ENCODE data around the gene RFC3. TPM values are rescaled to one million over a fixed set of nuclear protein-coding genes. Genes with fewer than 3 reads are reported as not detected.
"Not testable (repeated sequence)": the region's sequence is repeated elsewhere in the genome, so short reads cannot be mapped to it uniquely, and the experiment has no call there.

The RFC3 gene, protein sequence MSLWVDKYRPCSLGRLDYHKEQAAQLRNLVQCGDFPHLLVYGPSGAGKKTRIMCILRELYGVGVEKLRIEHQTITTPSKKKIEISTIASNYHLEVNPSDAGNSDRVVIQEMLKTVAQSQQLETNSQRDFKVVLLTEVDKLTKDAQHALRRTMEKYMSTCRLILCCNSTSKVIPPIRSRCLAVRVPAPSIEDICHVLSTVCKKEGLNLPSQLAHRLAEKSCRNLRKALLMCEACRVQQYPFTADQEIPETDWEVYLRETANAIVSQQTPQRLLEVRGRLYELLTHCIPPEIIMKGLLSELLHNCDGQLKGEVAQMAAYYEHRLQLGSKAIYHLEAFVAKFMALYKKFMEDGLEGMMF
- 47.1 TPM for polyA plus RNA-seq (2013, experiment 1 of 4)
- 63.9 TPM for polyA plus RNA-seq (2013, experiment 2 of 4)
- polyA plus RNA-seq (2013, experiment 3 of 4) = 38.7 TPM
- 40.2 TPM for polyA plus RNA-seq (2013, experiment 4 of 4)

DNA sequence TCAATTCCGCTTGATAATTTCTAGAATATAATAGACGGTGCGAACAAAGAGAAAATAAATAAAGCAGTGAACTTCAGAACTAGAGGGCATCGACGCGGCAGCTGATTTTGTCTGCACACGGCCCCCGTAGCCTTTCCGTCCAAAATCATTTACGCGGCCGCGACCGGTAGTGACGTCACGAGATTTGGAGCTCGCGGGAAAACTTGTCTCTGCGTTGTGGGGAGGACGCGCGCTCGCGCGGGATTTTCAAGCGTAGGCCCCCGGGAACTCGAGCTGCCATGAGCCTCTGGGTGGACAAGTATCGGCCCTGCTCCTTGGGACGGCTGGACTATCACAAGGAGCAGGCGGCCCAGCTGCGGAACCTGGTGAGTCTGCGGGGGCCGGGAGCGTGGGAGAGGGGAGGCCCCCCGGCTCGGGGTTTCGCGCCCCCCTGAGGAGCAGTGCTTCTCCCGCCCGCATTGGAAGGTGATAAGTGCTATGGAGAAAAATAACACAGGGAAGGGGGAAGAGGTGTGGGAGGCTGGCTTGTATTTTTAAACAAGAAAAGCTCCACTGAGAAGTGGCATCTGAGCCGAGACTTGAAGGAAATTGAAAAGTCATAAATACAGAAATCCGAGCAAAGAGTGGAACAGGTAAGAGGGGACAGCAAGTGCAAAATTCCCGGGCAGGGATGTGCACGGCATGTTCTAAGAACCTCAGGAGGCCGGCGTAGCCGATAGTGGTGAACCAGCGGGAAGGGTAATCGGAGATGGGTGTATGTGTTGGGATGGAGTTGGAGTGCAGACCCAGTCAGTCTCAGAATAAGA is at the start of gene RFC3:
Gene RFC3 (plus strand): TSS at position 249 of the 806 bp plus-strand sequence. CDS start 30 bp downstream, at position 279.
- H3K27ac ChIP-seq (ENCODE audit: insufficient read depth, low read depth, low read length, poor library complexity, severe bottlenecking) = peak within 1 kb of the TSS; percentile 83
- H3K4me1 ChIP-seq (ENCODE audit: control insufficient read depth, insufficient read depth, low read length) = no peaks in the 10 kb centered on the region
- 1% methylated on average over 50 of the region's 50 CpGs for WGBS, 2 experiments
- no peaks in the 10 kb centered on the region for H3K9me3 ChIP-seq (ENCODE audit: control insufficient read depth, low read length)
- H3K4me3 ChIP-seq (ENCODE audit: insufficient read depth, low read depth, low read length) = peak within 1 kb of the TSS; percentile 92
- peaks cover 13% of the 10 kb centered on the region for H3K27me3 ChIP-seq (ENCODE audit: control insufficient read depth, insufficient read depth, low read length, poor library complexity, severe bottlenecking)
- H3K36me3 ChIP-seq (ENCODE audit: control insufficient read depth, insufficient read depth, low read length) = no peaks in the 10 kb centered on the region

DNA sequence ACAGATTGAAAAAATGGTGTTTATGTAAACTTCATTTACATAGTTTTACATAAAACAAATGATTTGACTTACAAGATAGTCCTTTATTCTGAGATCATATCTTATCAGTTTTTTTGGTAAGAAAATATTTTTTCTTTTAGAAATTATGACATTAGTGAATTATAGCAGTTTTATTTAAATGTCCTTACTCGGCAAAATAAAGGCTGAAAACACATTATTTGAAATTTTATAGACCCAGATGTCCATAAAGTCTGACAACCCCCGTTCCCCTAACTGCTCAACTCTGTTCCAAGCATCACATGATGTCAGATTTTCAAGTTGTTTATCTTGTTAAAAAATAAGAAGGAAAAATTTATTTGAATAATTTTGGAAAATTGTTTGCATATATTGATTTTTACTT is 46.7 kb upstream of the RFC3 start:
- WGBS, 2 experiments = 44 to 50% methylated on average over 2 of the region's 2 CpGs
- Histone ChIP-seq H3K4me1 (ENCODE audit: control insufficient read depth, insufficient read depth, low read length) (peaks cover 7% of the 10 kb centered on the region), H3K9me3 (ENCODE audit: control insufficient read depth, low read length) (no peaks in the 10 kb centered on the region), H3K27me3 (ENCODE audit: control insufficient read depth, insufficient read depth, low read length, poor library complexity, severe bottlenecking) (no peaks in the 10 kb centered on the region), H3K36me3 (ENCODE audit: control insufficient read depth, insufficient read depth, low read length) (no peaks in the 10 kb centered on the region), H3K27ac (ENCODE audit: insufficient read depth, low read depth, low read length, poor library complexity, severe bottlenecking) (no peak overlapping the region), H3K4me3 (ENCODE audit: insufficient read depth, low read depth, low read length) (no peak overlapping the region)

DNA sequence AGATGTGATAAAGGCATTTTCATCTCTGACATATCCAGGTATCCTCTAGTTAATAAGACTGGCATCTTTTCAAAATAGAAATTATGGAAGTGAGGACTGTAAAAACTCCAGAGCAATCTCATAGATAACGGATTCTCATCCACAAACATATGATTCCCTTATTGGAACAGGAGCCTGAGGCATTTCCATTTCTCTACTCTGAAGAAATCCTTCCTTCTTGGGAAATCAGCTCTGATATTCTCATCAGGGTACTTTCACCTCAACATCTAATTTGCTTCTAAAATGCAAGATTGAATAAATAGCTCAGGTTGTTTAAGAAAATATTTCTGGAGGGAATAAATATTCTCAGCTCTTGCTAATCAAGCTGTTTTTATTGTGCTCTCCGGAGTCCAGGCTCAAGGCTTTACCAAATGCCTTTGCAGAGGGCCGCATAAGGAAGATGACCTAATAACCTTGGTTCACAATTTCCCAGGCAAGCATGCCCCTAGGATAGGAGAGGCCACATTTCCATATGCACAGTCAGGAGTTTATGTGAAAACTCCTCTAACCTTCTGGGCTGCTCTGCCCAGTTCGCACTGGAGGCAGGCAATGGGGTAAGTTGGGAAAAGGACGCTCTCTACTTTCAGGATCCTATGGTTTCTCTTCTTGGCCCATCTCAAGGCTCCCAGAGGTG is 44.0 kb upstream of the RFC3 start:
- H3K4me3 ChIP-seq (ENCODE audit: insufficient read depth, low read depth, low read length) = no peak overlapping the region
- H3K27me3 ChIP-seq (ENCODE audit: control insufficient read depth, insufficient read depth, low read length, poor library complexity, severe bottlenecking) = no peaks in the 10 kb centered on the region
- no peak overlapping the region for H3K27ac ChIP-seq (ENCODE audit: insufficient read depth, low read depth, low read length, poor library complexity, severe bottlenecking)
- no peaks in the 10 kb centered on the region for H3K36me3 ChIP-seq (ENCODE audit: control insufficient read depth, insufficient read depth, low read length)
- 90 to 93% methylated on average over 5 of the region's 5 CpGs for WGBS, 2 experiments
- no peaks in the 10 kb centered on the region for H3K9me3 ChIP-seq (ENCODE audit: control insufficient read depth, low read length)
- H3K4me1 ChIP-seq (ENCODE audit: control insufficient read depth, insufficient read depth, low read length) = peaks cover 7% of the 10 kb centered on the region

DNA sequence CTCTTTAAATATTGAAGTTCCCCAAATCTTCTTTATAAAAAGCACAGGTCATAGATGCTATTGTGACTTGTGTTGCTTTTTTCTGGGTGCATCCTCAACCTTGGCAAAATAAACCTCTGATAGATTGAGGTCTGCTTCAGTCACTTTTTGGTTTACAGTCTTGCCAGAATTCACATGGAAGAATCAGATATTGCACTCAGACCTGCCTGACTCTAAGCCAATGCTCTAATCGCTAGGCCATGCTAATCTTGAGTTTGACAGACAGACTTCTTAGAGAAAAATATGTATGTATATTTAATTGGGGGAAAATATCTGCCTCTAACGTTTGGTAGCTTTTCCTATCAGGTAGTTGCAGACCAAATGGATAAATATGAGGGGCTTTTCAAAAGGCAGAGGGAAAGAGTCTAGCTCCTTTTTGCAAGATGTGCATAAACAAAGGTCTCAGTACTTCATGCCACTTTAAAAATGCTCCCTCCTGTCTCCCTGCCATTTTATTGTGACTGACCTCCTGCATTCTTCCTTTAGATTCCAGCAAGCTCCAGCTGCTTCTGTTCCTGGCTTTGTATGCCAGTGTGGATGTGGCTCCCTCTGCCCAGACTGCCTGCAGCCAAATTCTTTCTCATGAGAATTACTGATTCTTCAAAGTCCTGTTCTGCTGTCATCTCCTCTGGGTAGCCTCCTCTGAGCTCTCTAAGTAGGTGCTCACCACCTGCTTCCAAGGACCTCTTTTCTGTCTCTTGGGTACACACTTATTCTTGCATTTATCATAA is 42.4 kb upstream of the RFC3 start:
- no peaks in the 10 kb centered on the region for H3K36me3 ChIP-seq (ENCODE audit: control insufficient read depth, insufficient read depth, low read length)
- H3K4me3 ChIP-seq (ENCODE audit: insufficient read depth, low read depth, low read length) = no peak overlapping the region
- H3K27me3 ChIP-seq (ENCODE audit: control insufficient read depth, insufficient read depth, low read length, poor library complexity, severe bottlenecking) = no peaks in the 10 kb centered on the region
- WGBS, 2 experiments = 49 to 66% methylated on average over 2 of the region's 2 CpGs
- H3K9me3 ChIP-seq (ENCODE audit: control insufficient read depth, low read length) = no peaks in the 10 kb centered on the region
- peaks cover 7% of the 10 kb centered on the region for H3K4me1 ChIP-seq (ENCODE audit: control insufficient read depth, insufficient read depth, low read length)
- peak overlapping the region; percentile 30 for H3K27ac ChIP-seq (ENCODE audit: insufficient read depth, low read depth, low read length, poor library complexity, severe bottlenecking)

DNA sequence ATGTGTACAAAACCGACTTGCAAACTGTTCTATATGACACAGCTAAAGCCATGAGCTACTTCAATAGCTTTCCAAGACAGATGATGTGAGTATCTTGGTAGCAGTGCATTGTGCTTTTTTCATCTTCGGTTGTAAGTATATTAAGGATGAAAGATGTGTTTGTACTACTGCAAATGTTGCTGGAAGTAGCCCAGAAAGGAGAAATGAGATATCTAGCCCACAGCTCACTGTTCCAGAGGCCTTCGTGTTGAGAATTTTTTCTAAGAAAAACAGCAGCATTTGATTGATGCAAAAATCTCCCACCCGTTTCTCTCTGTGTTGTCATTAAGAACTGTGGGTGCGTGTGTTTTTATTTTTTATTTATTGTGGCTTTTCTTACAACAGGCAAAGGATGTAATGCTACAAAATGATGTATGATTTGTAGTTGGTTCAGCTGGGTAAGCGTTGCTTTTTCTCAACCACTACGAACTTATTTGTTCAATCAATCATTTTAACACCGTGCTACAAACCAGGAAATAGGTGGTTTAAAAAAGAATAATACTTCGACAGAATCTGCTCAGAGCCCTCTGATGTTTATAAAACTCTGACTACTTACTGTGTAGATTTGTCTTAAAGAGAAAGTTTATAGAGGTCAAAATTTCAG is 41.6 kb upstream of the RFC3 start:
- H3K27ac ChIP-seq (ENCODE audit: insufficient read depth, low read depth, low read length, poor library complexity, severe bottlenecking) = no peak overlapping the region
- no peaks in the 10 kb centered on the region for H3K9me3 ChIP-seq (ENCODE audit: control insufficient read depth, low read length)
- no peaks in the 10 kb centered on the region for H3K27me3 ChIP-seq (ENCODE audit: control insufficient read depth, insufficient read depth, low read length, poor library complexity, severe bottlenecking)
- H3K4me3 ChIP-seq (ENCODE audit: insufficient read depth, low read depth, low read length) = no peak overlapping the region
- 89% methylated on average over 7 to 8 of the region's 9 CpGs for WGBS, 2 experiments
- H3K36me3 ChIP-seq (ENCODE audit: control insufficient read depth, insufficient read depth, low read length) = no peaks in the 10 kb centered on the region
- peaks cover 7% of the 10 kb centered on the region for H3K4me1 ChIP-seq (ENCODE audit: control insufficient read depth, insufficient read depth, low read length)

DNA sequence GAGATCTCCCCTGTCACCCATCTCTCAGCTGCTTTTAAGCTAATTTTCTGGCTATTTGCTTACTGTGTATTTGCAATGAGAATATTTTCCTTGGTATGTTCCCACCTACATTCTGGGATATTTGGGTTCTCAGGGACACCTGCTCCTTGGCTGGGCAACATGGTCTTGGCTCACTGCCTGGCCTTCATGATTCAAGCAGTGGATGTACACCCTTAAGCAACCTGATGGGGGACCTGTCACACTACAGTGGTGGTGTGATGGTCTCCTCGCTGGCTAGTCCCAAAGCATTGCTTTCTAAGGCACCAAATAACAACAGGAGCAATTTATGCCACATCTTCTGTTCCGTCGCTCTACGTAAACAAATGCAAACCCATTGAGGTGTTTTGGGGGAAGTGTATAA is 35.3 kb upstream of the RFC3 start:
- H3K27ac ChIP-seq (ENCODE audit: insufficient read depth, low read depth, low read length, poor library complexity, severe bottlenecking) = no peak overlapping the region
- H3K36me3 ChIP-seq (ENCODE audit: control insufficient read depth, insufficient read depth, low read length) = no peaks in the 10 kb centered on the region
- whole genome bisulfite sequencing, 2 experiments = 0 to 62% methylated on average over 1 to 4 of the region's 4 CpGs
- no peaks in the 10 kb centered on the region for H3K4me1 ChIP-seq (ENCODE audit: control insufficient read depth, insufficient read depth, low read length)
- no peaks in the 10 kb centered on the region for H3K27me3 ChIP-seq (ENCODE audit: control insufficient read depth, insufficient read depth, low read length, poor library complexity, severe bottlenecking)
- no peaks in the 10 kb centered on the region for H3K9me3 ChIP-seq (ENCODE audit: control insufficient read depth, low read length)
- H3K4me3 ChIP-seq (ENCODE audit: insufficient read depth, low read depth, low read length) = no peak overlapping the region

DNA sequence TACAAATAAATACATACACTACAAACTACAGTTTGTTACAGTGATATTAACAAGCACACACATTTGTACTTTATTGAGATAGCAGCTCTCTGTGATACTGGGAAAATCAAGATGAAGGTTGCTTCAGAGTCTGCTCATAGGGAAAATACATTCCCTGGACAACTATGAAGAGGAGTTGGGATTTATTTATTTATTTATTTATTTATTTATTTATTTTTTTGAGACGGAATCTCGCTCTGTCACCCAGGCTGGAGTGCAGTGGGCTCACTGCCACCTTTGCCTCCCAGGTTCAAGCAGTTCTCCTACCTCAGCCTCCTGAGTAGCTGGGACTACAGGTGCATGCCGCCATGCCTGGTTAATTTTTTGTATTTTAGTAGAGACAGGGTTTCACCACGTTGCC is 34.7 kb upstream of the RFC3 start:
- H3K36me3 ChIP-seq (ENCODE audit: control insufficient read depth, insufficient read depth, low read length); H3K27me3 ChIP-seq (ENCODE audit: control insufficient read depth, insufficient read depth, low read length, poor library complexity, severe bottlenecking); H3K27ac ChIP-seq (ENCODE audit: insufficient read depth, low read depth, low read length, poor library complexity, severe bottlenecking); H3K4me1 ChIP-seq (ENCODE audit: control insufficient read depth, insufficient read depth, low read length); H3K9me3 ChIP-seq (ENCODE audit: control insufficient read depth, low read length); H3K4me3 ChIP-seq (ENCODE audit: insufficient read depth, low read depth, low read length): not testable (repeated sequence)
- 41 to 44% methylated on average over 4 of the region's 4 CpGs for WGBS, 2 experiments

DNA sequence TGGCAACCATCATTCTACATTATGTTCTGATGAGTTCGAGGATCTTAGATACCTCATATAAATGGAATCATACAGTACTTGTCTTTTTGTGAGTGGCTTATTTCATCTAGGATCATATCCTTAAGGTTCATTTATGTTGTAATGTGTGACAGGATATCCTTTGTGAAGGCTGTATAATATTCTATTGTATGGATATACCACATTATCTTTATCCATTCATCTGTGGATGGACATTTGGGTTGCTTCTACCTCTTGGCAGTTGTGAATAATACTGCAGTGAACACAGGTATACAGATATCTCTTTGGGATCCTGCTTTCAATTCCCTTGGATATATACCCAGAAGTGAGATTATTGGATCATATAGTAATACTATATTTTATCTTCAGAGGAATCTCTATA is 33.2 kb upstream of the RFC3 start:
- no peaks in the 10 kb centered on the region for H3K9me3 ChIP-seq (ENCODE audit: control insufficient read depth, low read length)
- H3K36me3 ChIP-seq (ENCODE audit: control insufficient read depth, insufficient read depth, low read length) = no peaks in the 10 kb centered on the region
- 100% methylated on average over 1 of the region's 1 CpG for WGBS, 2 experiments
- H3K4me3 ChIP-seq (ENCODE audit: insufficient read depth, low read depth, low read length) = no peak overlapping the region
- H3K4me1 ChIP-seq (ENCODE audit: control insufficient read depth, insufficient read depth, low read length) = no peaks in the 10 kb centered on the region
- no peak overlapping the region for H3K27ac ChIP-seq (ENCODE audit: insufficient read depth, low read depth, low read length, poor library complexity, severe bottlenecking)
- H3K27me3 ChIP-seq (ENCODE audit: control insufficient read depth, insufficient read depth, low read length, poor library complexity, severe bottlenecking) = no peaks in the 10 kb centered on the region

DNA sequence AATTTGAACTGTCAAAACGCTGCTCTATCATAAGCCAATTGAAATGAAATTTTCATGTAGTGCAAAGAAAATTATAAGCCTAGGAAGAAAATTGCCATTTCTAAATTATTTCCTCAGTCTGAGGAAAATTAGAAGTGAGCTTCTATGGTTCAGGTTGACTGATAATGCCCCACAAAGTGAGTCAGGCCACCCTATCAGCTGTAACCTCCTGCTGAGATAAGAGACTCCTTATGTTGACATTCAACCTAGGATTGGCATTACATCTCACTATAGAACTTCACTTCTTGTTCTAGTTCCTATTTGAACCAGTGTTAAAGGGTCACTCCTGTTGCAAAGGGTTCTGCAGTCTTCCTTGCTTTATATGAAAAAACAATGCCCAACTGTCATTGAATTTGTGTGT is 32.6 kb upstream of the RFC3 start:
- no peaks in the 10 kb centered on the region for H3K36me3 ChIP-seq (ENCODE audit: control insufficient read depth, insufficient read depth, low read length)

More for the DNA sequence above, 32.6 kb upstream of the RFC3 start:
- Histone ChIP-seq H3K9me3 (ENCODE audit: control insufficient read depth, low read length) (no peaks in the 10 kb centered on the region), H3K27ac (ENCODE audit: insufficient read depth, low read depth, low read length, poor library complexity, severe bottlenecking) (no peak overlapping the region), H3K27me3 (ENCODE audit: control insufficient read depth, insufficient read depth, low read length, poor library complexity, severe bottlenecking) (no peaks in the 10 kb centered on the region), H3K4me1 (ENCODE audit: control insufficient read depth, insufficient read depth, low read length) (no peaks in the 10 kb centered on the region), H3K4me3 (ENCODE audit: insufficient read depth, low read depth, low read length) (no peak overlapping the region)
- WGBS, 2 experiments = 100% methylated on average over 1 of the region's 1 CpG

Data from ectodermal cell (in vitro differentiated cells).